WTC11 (cell line): ENCODE data around the gene FAF1.

ENCODE experiments used
- ZNF263 ChIP-seq: sonication (generic); formaldehyde crosslinking; IDR thresholded peaks from 2 replicates; pipeline ENCODE4 v1.8.1; 2022; ENCODE audit warnings: low read depth, mild to moderate bottlenecking, moderate library complexity, missing genetic modification reagents
- TF ChIP-seq, protein P1 (sequence below): fragments of 200-600 bp; IDR thresholded peaks from 2 replicates; pipeline ENCODE4 v1.8.0; 2022; ENCODE audit warnings: antibody characterized with exemption

DNA sequence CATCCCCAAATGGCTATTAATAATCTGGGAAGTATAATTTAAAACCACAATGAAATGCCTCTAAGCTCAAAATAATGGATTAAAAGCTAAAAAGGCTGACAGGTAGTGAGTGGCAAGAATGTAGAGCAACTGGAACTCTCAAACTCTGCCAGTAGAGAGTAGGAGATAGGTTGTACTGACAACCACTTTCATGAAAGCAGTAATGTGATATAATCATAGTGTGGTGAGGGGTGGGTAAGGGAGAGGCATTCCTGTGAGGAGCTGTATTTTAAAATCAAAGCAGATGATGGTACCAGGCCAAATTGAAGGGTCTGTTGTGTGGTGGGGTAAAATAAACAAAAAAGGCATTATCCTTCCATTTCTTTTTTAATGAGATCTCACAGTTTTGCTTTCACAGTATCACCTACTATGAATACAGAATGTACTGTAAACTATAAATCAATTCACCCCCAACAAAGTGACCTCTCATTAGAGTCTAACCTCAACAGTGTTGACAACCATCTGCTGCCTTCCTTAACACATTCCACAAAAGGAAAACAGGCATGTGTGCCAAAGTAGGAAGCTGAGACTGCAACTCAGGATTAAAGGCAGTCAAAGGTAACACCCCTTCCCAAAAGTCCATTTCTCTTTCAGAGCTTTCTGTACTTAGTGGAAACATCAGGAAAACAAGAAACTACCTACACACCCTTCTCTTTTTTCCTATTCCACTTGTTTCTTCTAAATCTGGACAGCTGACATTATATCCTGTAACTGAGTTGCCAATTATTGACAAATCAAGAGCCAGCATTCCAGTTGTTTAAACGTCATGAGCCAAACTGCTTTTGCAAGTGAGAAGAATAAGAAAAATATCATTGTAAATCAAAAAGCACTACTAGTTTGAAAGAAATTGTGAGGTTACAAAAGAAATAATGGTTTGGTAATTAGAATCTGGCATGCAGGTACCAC lies 130.8 kb downstream of the FAF1 start:
- TF ChIP-seq ZNF263 (CRISPR knock-in tag): no peak
- TF ChIP-seq, protein P1, sequence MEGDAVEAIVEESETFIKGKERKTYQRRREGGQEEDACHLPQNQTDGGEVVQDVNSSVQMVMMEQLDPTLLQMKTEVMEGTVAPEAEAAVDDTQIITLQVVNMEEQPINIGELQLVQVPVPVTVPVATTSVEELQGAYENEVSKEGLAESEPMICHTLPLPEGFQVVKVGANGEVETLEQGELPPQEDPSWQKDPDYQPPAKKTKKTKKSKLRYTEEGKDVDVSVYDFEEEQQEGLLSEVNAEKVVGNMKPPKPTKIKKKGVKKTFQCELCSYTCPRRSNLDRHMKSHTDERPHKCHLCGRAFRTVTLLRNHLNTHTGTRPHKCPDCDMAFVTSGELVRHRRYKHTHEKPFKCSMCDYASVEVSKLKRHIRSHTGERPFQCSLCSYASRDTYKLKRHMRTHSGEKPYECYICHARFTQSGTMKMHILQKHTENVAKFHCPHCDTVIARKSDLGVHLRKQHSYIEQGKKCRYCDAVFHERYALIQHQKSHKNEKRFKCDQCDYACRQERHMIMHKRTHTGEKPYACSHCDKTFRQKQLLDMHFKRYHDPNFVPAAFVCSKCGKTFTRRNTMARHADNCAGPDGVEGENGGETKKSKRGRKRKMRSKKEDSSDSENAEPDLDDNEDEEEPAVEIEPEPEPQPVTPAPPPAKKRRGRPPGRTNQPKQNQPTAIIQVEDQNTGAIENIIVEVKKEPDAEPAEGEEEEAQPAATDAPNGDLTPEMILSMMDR: no peak
